ENCODE results near the gene CKS1B. TPM values are rescaled to one million over a fixed set of nuclear protein-coding genes. Genes with fewer than 3 reads are reported as not detected.

Gene CKS1B
- total RNA-seq, 2 experiments from 2014 or later, result 156 TPM

- Mint-ChIP-seq H3K9me3 (no peaks in the 10 kb centered on the region), H3K4me3 (no peak overlapping the region), H3K27ac (peak overlapping the region; percentile 90), H3K27me3 (no peaks in the 10 kb centered on the region), H3K4me1 (peaks cover 62% of the 10 kb centered on the region), H3K36me3 (peaks cover under 1% of the 10 kb centered on the region)
- DNase-seq, result no peak
These were observed 33.0 kb upstream of the CKS1B start for GRCh38 chr1:154941333-154942013.

- Mint-ChIP-seq H3K27me3 (no peaks in the 10 kb centered on the region), H3K9me3 (no peaks in the 10 kb centered on the region), H3K36me3 (no peaks in the 10 kb centered on the region), H3K27ac (peak overlapping the region; percentile 90), H3K4me1 (peaks cover 52% of the 10 kb centered on the region), H3K4me3 (no peak overlapping the region)
- no peak for DNase-seq
These were observed 30.7 kb upstream of the CKS1B start for GRCh38 chr1:154943649-154944400.

GRCh38 chr1:154944401-154945159, 29.9 kb upstream of the CKS1B start:
- DNase-seq, result no peak
- peaks cover 50% of the 10 kb centered on the region for H3K4me1 Mint-ChIP-seq
- H3K4me3 Mint-ChIP-seq, result no peak overlapping the region
- H3K27ac Mint-ChIP-seq, result no peak overlapping the region
- no peaks in the 10 kb centered on the region for H3K36me3 Mint-ChIP-seq
- no peaks in the 10 kb centered on the region for H3K27me3 Mint-ChIP-seq
- no peaks in the 10 kb centered on the region for H3K9me3 Mint-ChIP-seq

GRCh38 chr1:154945160-154945961, 29.1 kb upstream of the CKS1B start:
- H3K9me3 Mint-ChIP-seq, result no peaks in the 10 kb centered on the region
- H3K4me3 Mint-ChIP-seq, result no peak overlapping the region
- H3K4me1 Mint-ChIP-seq, result peaks cover 44% of the 10 kb centered on the region

GRCh38 chr1:154945962-154946850, 28.3 kb upstream of the CKS1B start:
- H3K9me3 Mint-ChIP-seq, result no peaks in the 10 kb centered on the region
- H3K27me3 Mint-ChIP-seq, result no peaks in the 10 kb centered on the region
- no peaks in the 10 kb centered on the region for H3K36me3 Mint-ChIP-seq
- no peak for DNase-seq
- H3K4me1 Mint-ChIP-seq, result peaks cover 44% of the 10 kb centered on the region
- no peak overlapping the region for H3K4me3 Mint-ChIP-seq
- H3K27ac Mint-ChIP-seq, result peak overlapping the region; percentile 0

More at GRCh38 chr1:154945160-154945961, 29.1 kb upstream of the CKS1B start:
- Mint-ChIP-seq H3K27ac (no peak overlapping the region), H3K36me3 (no peaks in the 10 kb centered on the region), H3K27me3 (no peaks in the 10 kb centered on the region)
- DNase-seq, result no peak

GRCh38 chr1:154948079-154948478, 26.4 kb upstream of the CKS1B start:
- Mint-ChIP-seq H3K4me1 (peaks cover 44% of the 10 kb centered on the region), H3K27ac (peak overlapping the region; percentile 35), H3K4me3 (no peak overlapping the region), H3K27me3 (no peaks in the 10 kb centered on the region), H3K9me3 (no peaks in the 10 kb centered on the region), H3K36me3 (peaks cover 2% of the 10 kb centered on the region)
- DNase-seq, result no peak

- Mint-ChIP-seq H3K4me1 (peaks cover 69% of the 10 kb centered on the region), H3K27ac (peak overlapping the region; percentile 94), H3K4me3 (peak overlapping the region; percentile 75), H3K27me3 (no peaks in the 10 kb centered on the region), H3K36me3 (peaks cover 2% of the 10 kb centered on the region), H3K9me3 (no peaks in the 10 kb centered on the region)
- DNase-seq, result peak; percentile 62
These were observed 22.4 kb upstream of the CKS1B start for GRCh38 chr1:154951901-154952657.

GRCh38 chr1:154952664-154953063, 21.8 kb upstream of the CKS1B start:
- Mint-ChIP-seq H3K27ac (peak overlapping the region; percentile 94), H3K9me3 (no peaks in the 10 kb centered on the region), H3K27me3 (no peaks in the 10 kb centered on the region), H3K36me3 (peaks cover 2% of the 10 kb centered on the region), H3K4me3 (peak overlapping the region; percentile 75), H3K4me1 (peaks cover 72% of the 10 kb centered on the region)
- DNase-seq, result no peak

GRCh38 chr1:154953611-154954038, 20.9 kb upstream of the CKS1B start:
- H3K4me3 Mint-ChIP-seq, result peak overlapping the region; percentile 9
- peaks cover 74% of the 10 kb centered on the region for H3K4me1 Mint-ChIP-seq
- no peaks in the 10 kb centered on the region for H3K9me3 Mint-ChIP-seq
- H3K27me3 Mint-ChIP-seq, result no peaks in the 10 kb centered on the region
- peaks cover 2% of the 10 kb centered on the region for H3K36me3 Mint-ChIP-seq
- peak overlapping the region; percentile 94 for H3K27ac Mint-ChIP-seq
- no peak for DNase-seq

- Mint-ChIP-seq H3K27me3 (no peaks in the 10 kb centered on the region), H3K4me3 (peak overlapping the region; percentile 89), H3K4me1 (peaks cover 70% of the 10 kb centered on the region), H3K27ac (peak overlapping the region; percentile 94), H3K9me3 (no peaks in the 10 kb centered on the region), H3K36me3 (peaks cover 2% of the 10 kb centered on the region)
- no peak for DNase-seq
These were observed 19.9 kb upstream of the CKS1B start for GRCh38 chr1:154954541-154954940.

GRCh38 chr1:154955039-154955717, 19.3 kb upstream of the CKS1B start:
- H3K27me3 Mint-ChIP-seq, result no peaks in the 10 kb centered on the region
- H3K36me3 Mint-ChIP-seq, result peaks cover 5% of the 10 kb centered on the region
- peak overlapping the region; percentile 89 for H3K4me3 Mint-ChIP-seq

GRCh38 chr1:154955718-154956543, 18.6 kb upstream of the CKS1B start, which contains the start of gene PBXIP1:
PBXIP1 (minus strand) TSS chr1:154956099; CDS start chr1:154953721, 2,378 bp downstream.
- Mint-ChIP-seq H3K27me3 (no peaks in the 10 kb centered on the region), H3K4me1 (peaks cover 71% of the 10 kb centered on the region)

More at GRCh38 chr1:154955039-154955717, 19.3 kb upstream of the CKS1B start:
- Mint-ChIP-seq H3K9me3 (no peaks in the 10 kb centered on the region), H3K4me1 (peaks cover 70% of the 10 kb centered on the region), H3K27ac (peak overlapping the region; percentile 94)
- DNase-seq, result peak; percentile 83

More at GRCh38 chr1:154955718-154956543, 18.6 kb upstream of the CKS1B start, which contains the start of gene PBXIP1:
- peak within 1 kb of the TSS; percentile 94 for H3K27ac Mint-ChIP-seq
- H3K4me3 Mint-ChIP-seq, result peak within 1 kb of the TSS; percentile 89
- peak; percentile 79 for DNase-seq
- H3K9me3 Mint-ChIP-seq, result no peaks in the 10 kb centered on the region
- peaks cover 5% of the 10 kb centered on the region for H3K36me3 Mint-ChIP-seq

Data from activated naive CD8-positive, alpha-beta T cell treated with anti-CD3 and anti-CD28 coated beads for 36 hours (primary cell).